Osteoblast (primary cell): ENCODE measurements around the gene GASK1A. TPM values are rescaled to one million over a fixed set of nuclear protein-coding genes. Genes with fewer than 3 reads are reported as not detected.

ENCODE experiments used
- DNase-seq: peaks from one replicate; pipeline ENCODE4 v3.0.0; 2011; ENCODE audit warnings: low spot score, mixed read lengths; ENCODE audit not compliant: insufficient read length; ENCODE audit errors: missing footprints
- H2AFZ ChIP-seq: 2 replicates; pipeline ENCODE4 v1.6.0; 2011; ENCODE audit warnings: mild to moderate bottlenecking, low read length
- H3K27ac ChIP-seq: 2 replicates; pipeline ENCODE4 v1.5.1; 2011; ENCODE audit warnings: mild to moderate bottlenecking, low read depth, low read length, moderate library complexity
- H3K27me3 ChIP-seq: 2 replicates; pipeline ENCODE4 v1.6.0; 2012; ENCODE audit warnings: mild to moderate bottlenecking, control low read depth, inconsistent platforms, low read length, moderate library complexity; ENCODE audit not compliant: insufficient read depth
- H3K36me3 ChIP-seq: 2 replicates; pipeline ENCODE4 v1.5.1; 2011; ENCODE audit warnings: mild to moderate bottlenecking, low read length, control low read depth, moderate library complexity; ENCODE audit not compliant: insufficient read depth
- H3K4me1 ChIP-seq: 2 replicates; pipeline ENCODE4 v1.5.1; 2011; ENCODE audit warnings: mild to moderate bottlenecking, low read length, control low read depth, moderate library complexity; ENCODE audit not compliant: insufficient read depth
- H3K4me2 ChIP-seq: 2 replicates; pipeline ENCODE4 v1.6.0; 2011; ENCODE audit warnings: mild to moderate bottlenecking, low read length; ENCODE audit not compliant: insufficient read depth
- H3K4me3 ChIP-seq: fragments of 200-600 bp; sonication (generic); 3 replicates; pipeline ENCODE4 v1.5.1; 2012; ENCODE audit warnings: mild to moderate bottlenecking, low read length, inconsistent platforms; ENCODE audit not compliant: insufficient read depth
- H3K79me2 ChIP-seq: 2 replicates; pipeline ENCODE4 v1.6.0; 2012; ENCODE audit warnings: mild to moderate bottlenecking, low read length, control low read depth, inconsistent platforms; ENCODE audit not compliant: insufficient read depth
- H3K9me3 ChIP-seq: 2 replicates; pipeline ENCODE4 v1.5.1; 2011; ENCODE audit warnings: low read depth, low read length, control low read depth
- H4K20me1 ChIP-seq: 2 replicates; pipeline ENCODE4 v1.6.0; 2012; ENCODE audit warnings: mild to moderate bottlenecking, low read length, control low read depth; ENCODE audit not compliant: insufficient read depth
- CTCF ChIP-seq: IDR thresholded peaks from 2 replicates; pipeline ENCODE4 v1.5.1; 2011; ENCODE audit warnings: mild to moderate bottlenecking, low read depth, low read length, moderate library complexity; ENCODE audit errors: extremely low read depth
- total RNA-seq: library from RNA; depleted of rRNA; stranded (reverse); fragments of >200 nt; gene quantifications from 2 replicates; pipeline ENCODE4 v1.2.3, GENCODE V29; 2012

GASK1A gene
- total RNA-seq = 0.72 and 0.88 TPM in 2 replicates

GRCh38 chr3:42979044-42979972 lies at the start of gene GASK1A:
Gene GASK1A (plus strand): TSS chr3:42979311. CDS start chr3:42979643, 332 bp downstream.
- Histone ChIP-seq H3K79me2 (no peaks in the 10 kb centered on the region), H3K36me3 (no peaks in the 10 kb centered on the region), H3K9me3 (peaks cover 3% of the 10 kb centered on the region), H2AFZ (peak within 1 kb of the TSS; percentile 51), H3K4me3 (peak within 1 kb of the TSS; percentile 61), H3K27ac (no peak within 1 kb of the TSS), H3K4me2 (peak within 1 kb of the TSS; percentile 64), H3K27me3 (peaks cover 42% of the 10 kb centered on the region), H4K20me1 (no peaks in the 10 kb centered on the region), H3K4me1 (no peaks in the 10 kb centered on the region)
- no peak for DNase-seq
- no peak for TF ChIP-seq CTCF

GRCh38 chr3:42934111-42934510 lies 45.0 kb upstream of the GASK1A start:
- Histone ChIP-seq H3K27me3 (no peaks in the 10 kb centered on the region), H3K36me3 (no peaks in the 10 kb centered on the region), H2AFZ (no peak overlapping the region), H3K4me2 (no peak overlapping the region), H3K79me2 (no peaks in the 10 kb centered on the region), H3K9me3 (no peaks in the 10 kb centered on the region), H4K20me1 (no peaks in the 10 kb centered on the region), H3K27ac (no peak overlapping the region), H3K4me3 (no peak overlapping the region), H3K4me1 (no peaks in the 10 kb centered on the region)
- no peak for DNase-seq
- no peak for TF ChIP-seq CTCF

- Histone ChIP-seq H3K4me2 (no peak overlapping the region), H3K27me3 (no peaks in the 10 kb centered on the region), H3K36me3 (no peaks in the 10 kb centered on the region), H4K20me1 (no peaks in the 10 kb centered on the region), H2AFZ (no peak overlapping the region), H3K27ac (no peak overlapping the region), H3K4me1 (no peaks in the 10 kb centered on the region), H3K79me2 (no peaks in the 10 kb centered on the region), H3K9me3 (no peaks in the 10 kb centered on the region), H3K4me3 (no peak overlapping the region)
- DNase-seq = no peak
- no peak for TF ChIP-seq CTCF
Observed at GRCh38 chr3:42934910-42935309, 44.2 kb upstream of the GASK1A start.

- Histone ChIP-seq H3K36me3 (no peaks in the 10 kb centered on the region), H3K4me1 (no peaks in the 10 kb centered on the region), H3K9me3 (no peaks in the 10 kb centered on the region), H3K27ac (no peak overlapping the region), H2AFZ (peak overlapping the region; percentile 90), H3K27me3 (no peaks in the 10 kb centered on the region), H4K20me1 (no peaks in the 10 kb centered on the region), H3K4me2 (peak overlapping the region; percentile 49), H3K79me2 (no peaks in the 10 kb centered on the region), H3K4me3 (peak overlapping the region; percentile 65)
- TF ChIP-seq CTCF = no peak
- DNase-seq = no peak
Observed at GRCh38 chr3:42935472-42935871, 43.6 kb upstream of the GASK1A start.
